Sigmoid colon (tissue), 4 donors: ENCODE results near the gene DDX3X.
A peak's percentile ranks its signal among the peaks of the same experiment; 100 is the strongest.

Experiments used
- CTCF ChIP-seq, 4 experiments: fragments of 450-650 bp in 3 of 4; fragments of 200-600 bp in 1 of 4; IDR thresholded peaks; one replicate each; pipeline ENCODE4 v1.5.1; 2016 to 2019; ENCODE audit warnings: antibody characterized with exemption in 4 of 4, mild to moderate bottlenecking in 3 of 4, moderate library complexity in 2 of 4
- EP300 ChIP-seq, 4 donors: sonication (generic); formaldehyde crosslinking; IDR thresholded peaks; one replicate each; pipeline ENCODE4 v1.6.1; 2017; ENCODE audit warnings: antibody characterized with exemption in 4 of 4
- POLR2A ChIP-seq, 2 donors: fragments of 450-650 bp; IDR thresholded peaks; one replicate each; pipeline ENCODE4 v1.6.1; 2016; ENCODE audit warnings: antibody characterized with exemption in 2 of 2, mild to moderate bottlenecking in 2 of 2, moderate library complexity in 2 of 2

GRCh38 chrX:41333003-41333743, 789 bp upstream of the DDX3X start:
- peak; percentile 38 to 46 for TF ChIP-seq POLR2A (IDR thresholded peaks at IDR 0.05)
- no peak for TF ChIP-seq CTCF (IDR thresholded peaks at IDR 0.05)
- peak in 1 of 4 donors; percentile 5 for TF ChIP-seq EP300 (IDR thresholded peaks at IDR 0.05)
